ENCODE measurements around the gene SPOP.
"Not testable (repeated sequence)": the region's sequence is repeated elsewhere in the genome, so short reads cannot be mapped to it uniquely, and the experiment has no call there.

SPOP gene

GRCh38 chr17:49674507-49674906 is 3.4 kb downstream of the SPOP start:
- no peak overlapping the region for H3K4me3 ChIP-seq (ENCODE audit: low read depth, low read length)
- no peak for DNase-seq (ENCODE audit: low read depth)
- TF ChIP-seq, protein P1, sequence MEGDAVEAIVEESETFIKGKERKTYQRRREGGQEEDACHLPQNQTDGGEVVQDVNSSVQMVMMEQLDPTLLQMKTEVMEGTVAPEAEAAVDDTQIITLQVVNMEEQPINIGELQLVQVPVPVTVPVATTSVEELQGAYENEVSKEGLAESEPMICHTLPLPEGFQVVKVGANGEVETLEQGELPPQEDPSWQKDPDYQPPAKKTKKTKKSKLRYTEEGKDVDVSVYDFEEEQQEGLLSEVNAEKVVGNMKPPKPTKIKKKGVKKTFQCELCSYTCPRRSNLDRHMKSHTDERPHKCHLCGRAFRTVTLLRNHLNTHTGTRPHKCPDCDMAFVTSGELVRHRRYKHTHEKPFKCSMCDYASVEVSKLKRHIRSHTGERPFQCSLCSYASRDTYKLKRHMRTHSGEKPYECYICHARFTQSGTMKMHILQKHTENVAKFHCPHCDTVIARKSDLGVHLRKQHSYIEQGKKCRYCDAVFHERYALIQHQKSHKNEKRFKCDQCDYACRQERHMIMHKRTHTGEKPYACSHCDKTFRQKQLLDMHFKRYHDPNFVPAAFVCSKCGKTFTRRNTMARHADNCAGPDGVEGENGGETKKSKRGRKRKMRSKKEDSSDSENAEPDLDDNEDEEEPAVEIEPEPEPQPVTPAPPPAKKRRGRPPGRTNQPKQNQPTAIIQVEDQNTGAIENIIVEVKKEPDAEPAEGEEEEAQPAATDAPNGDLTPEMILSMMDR (IDR thresholded peaks at IDR 0.05; ENCODE audit: insufficient read depth, low read depth, low read length, missing control alignments) = no peak

DNA sequence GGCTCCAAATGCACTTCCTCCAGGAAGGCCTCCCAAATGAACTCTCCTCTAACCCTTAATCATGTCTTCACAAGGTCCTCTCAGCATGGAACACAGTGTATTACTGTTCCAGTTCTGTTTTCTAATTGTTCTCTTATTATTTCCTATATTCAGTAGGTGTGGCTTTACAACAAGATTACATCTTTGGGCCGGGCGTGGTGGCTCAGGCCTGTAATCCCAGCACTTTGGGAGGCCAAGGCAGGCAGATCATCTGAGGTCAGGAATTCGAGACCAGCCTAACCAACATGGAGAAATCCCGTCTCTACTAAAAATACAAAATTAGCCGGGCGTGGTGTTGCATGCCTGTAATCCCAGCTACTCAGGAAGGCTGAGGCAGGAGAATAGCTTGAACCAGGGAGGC is 4.2 kb downstream of the SPOP start:
- DNase-seq (ENCODE audit: low read depth); H3K4me3 ChIP-seq (ENCODE audit: low read depth, low read length): not testable (repeated sequence)

GRCh38 chr17:49670641-49671040 is 7.3 kb downstream of the SPOP start:
- TF ChIP-seq, protein P1 (IDR thresholded peaks at IDR 0.05; ENCODE audit: insufficient read depth, low read depth, low read length, missing control alignments) = no peak
- no peak overlapping the region for H3K4me3 ChIP-seq (ENCODE audit: low read depth, low read length)
- no peak for DNase-seq (ENCODE audit: low read depth)

DNA sequence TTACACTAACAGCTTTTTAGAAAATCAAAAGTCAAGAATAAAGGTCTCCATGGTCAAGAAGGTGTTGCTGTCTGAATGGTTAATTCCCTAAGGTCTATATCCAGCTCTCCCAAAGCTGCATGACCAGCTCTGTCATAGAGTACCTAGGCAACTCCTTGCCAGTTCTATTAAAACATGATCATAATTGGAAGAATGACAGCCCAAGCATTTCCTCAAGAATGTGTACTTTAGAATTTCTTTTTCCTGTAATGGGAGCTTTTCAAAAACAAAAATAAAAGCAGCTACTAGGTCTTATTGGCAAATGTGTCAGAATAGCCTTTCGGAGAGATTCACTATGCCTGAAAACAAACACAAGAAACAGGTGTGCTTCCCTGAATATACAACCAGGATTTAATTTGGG is 7.9 kb downstream of the SPOP start:
- no peak for DNase-seq (ENCODE audit: low read depth)
- TF ChIP-seq, protein P1 (IDR thresholded peaks at IDR 0.05; ENCODE audit: insufficient read depth, low read depth, low read length, missing control alignments) = no peak
- no peak overlapping the region for H3K4me3 ChIP-seq (ENCODE audit: low read depth, low read length)

- DNase-seq (ENCODE audit: low read depth) = no peak
- TF ChIP-seq, protein P1 (IDR thresholded peaks at IDR 0.05; ENCODE audit: insufficient read depth, low read depth, low read length, missing control alignments) = no peak
- no peak overlapping the region for H3K4me3 ChIP-seq (ENCODE audit: low read depth, low read length)
Observed at GRCh38 chr17:49667854-49668253, 10.0 kb downstream of the SPOP start.

- H3K4me3 ChIP-seq (ENCODE audit: low read depth, low read length) = no peak overlapping the region
- TF ChIP-seq, protein P1 (IDR thresholded peaks at IDR 0.05; ENCODE audit: insufficient read depth, low read depth, low read length, missing control alignments) = no peak
- no peak for DNase-seq (ENCODE audit: low read depth)
Observed at GRCh38 chr17:49664706-49665211, 13.1 kb downstream of the SPOP start.

GRCh38 chr17:49659661-49660382 is 18.1 kb downstream of the SPOP start:
- DNase-seq (ENCODE audit: low read depth) = peak; percentile 40
- no peak overlapping the region for H3K4me3 ChIP-seq (ENCODE audit: low read depth, low read length)
- TF ChIP-seq, protein P1 (IDR thresholded peaks at IDR 0.05; ENCODE audit: insufficient read depth, low read depth, low read length, missing control alignments) = no peak
